Stimulated activated CD8-positive, alpha-beta memory T cell treated with anti-CD3 and anti-CD28 coated beads, Interleukin-15, amount 100 ng/mL, for 24 hours (primary cell): ENCODE measurements around the gene OXER1.
"Not testable (repeated sequence)": the region's sequence is repeated elsewhere in the genome, so short reads cannot be mapped to it uniquely, and the experiment has no call there.

ENCODE experiments used
- DNase-seq: peaks from one replicate; pipeline ENCODE4 v3.0.0-alpha.2; 2020; ENCODE audit warnings: low read depth

Gene OXER1

GRCh38 chr2:42752314-42752713, 11.6 kb downstream of the OXER1 start:
- DNase-seq: no peak

- no peak for DNase-seq
These were observed 15.1 kb downstream of the OXER1 start for GRCh38 chr2:42748840-42749239.

- no peak for DNase-seq
These were observed 16.5 kb downstream of the OXER1 start for GRCh38 chr2:42747422-42747821.

- DNase-seq: no peak
These were observed 19.3 kb downstream of the OXER1 start for GRCh38 chr2:42744545-42745082.

- no peak for DNase-seq
These were observed 20.3 kb downstream of the OXER1 start for GRCh38 chr2:42743659-42743990.

- DNase-seq: no peak
These were observed 20.9 kb downstream of the OXER1 start for GRCh38 chr2:42742740-42743658.

- DNase-seq: no peak
These were observed 22.8 kb downstream of the OXER1 start for GRCh38 chr2:42741140-42741539.

GRCh38 chr2:42736598-42737322, 27.2 kb downstream of the OXER1 start:
- DNase-seq: no peak

GRCh38 chr2:42733852-42734251, 30.1 kb downstream of the OXER1 start:
- no peak for DNase-seq

GRCh38 chr2:42731316-42731715, 32.6 kb downstream of the OXER1 start:
- not testable (repeated sequence) for DNase-seq

- no peak for DNase-seq
These were observed 37.3 kb downstream of the OXER1 start for GRCh38 chr2:42726680-42727079.

- no peak for DNase-seq
These were observed 38.3 kb downstream of the OXER1 start for GRCh38 chr2:42725657-42726056.

GRCh38 chr2:42724886-42725285, 39.0 kb downstream of the OXER1 start:
- DNase-seq: no peak

- no peak for DNase-seq
These were observed 40.5 kb downstream of the OXER1 start for GRCh38 chr2:42723465-42723864.

- DNase-seq: no peak
These were observed 41.4 kb downstream of the OXER1 start for GRCh38 chr2:42722320-42723190.

GRCh38 chr2:42721898-42722297, 42.0 kb downstream of the OXER1 start:
- DNase-seq: no peak

- no peak for DNase-seq
These were observed 49.2 kb downstream of the OXER1 start for GRCh38 chr2:42714686-42715085.

- no peak for DNase-seq
These were observed 50.0 kb downstream of the OXER1 start for GRCh38 chr2:42713920-42714319.

GRCh38 chr2:42712934-42713333, 51.0 kb downstream of the OXER1 start:
- no peak for DNase-seq
